Ishikawa (cell line): ENCODE measurements around the gene DDI1.

Experiments
- CEBPB ChIP-seq: IDR thresholded peaks from 2 replicates; pipeline ENCODE4 v1.6.1; 2012
- CREB1 ChIP-seq: IDR thresholded peaks from 2 replicates; pipeline ENCODE4 v1.6.1; 2012; ENCODE audit warnings: low read depth
- EGR1 ChIP-seq: IDR thresholded peaks from 2 replicates; pipeline ENCODE4 v1.6.1; 2012
- EP300 ChIP-seq: IDR thresholded peaks from 2 replicates; pipeline ENCODE4 v1.6.1; 2012; ENCODE audit warnings: borderline replicate concordance
- FOXM1 ChIP-seq: IDR thresholded peaks from 2 replicates; pipeline ENCODE4 v1.6.1; 2012; ENCODE audit warnings: low read depth, borderline replicate concordance
- MAX ChIP-seq: IDR thresholded peaks from 2 replicates; pipeline ENCODE4 v1.6.1; 2012
- NFIC ChIP-seq: IDR thresholded peaks from 2 replicates; pipeline ENCODE4 v1.6.1; 2012
- RAD21 ChIP-seq: IDR thresholded peaks from 2 replicates; pipeline ENCODE4 v1.6.1; 2012; ENCODE audit warnings: low read depth
- REST ChIP-seq: IDR thresholded peaks from 2 replicates; pipeline ENCODE4 v1.6.1; 2012; ENCODE audit warnings: low read depth, mild to moderate bottlenecking
- TAF1 ChIP-seq: IDR thresholded peaks from 2 replicates; pipeline ENCODE4 v1.6.1; 2012; ENCODE audit warnings: low read depth, mild to moderate bottlenecking
- TCF12 ChIP-seq: IDR thresholded peaks from 2 replicates; pipeline ENCODE4 v1.6.1; 2012; ENCODE audit warnings: low read depth
- TEAD4 ChIP-seq: IDR thresholded peaks from 2 replicates; pipeline ENCODE4 v1.6.1; 2012
- USF1 ChIP-seq: IDR thresholded peaks from 2 replicates; pipeline ENCODE4 v1.6.1; 2012
- YY1 ChIP-seq: IDR thresholded peaks from 2 replicates; pipeline ENCODE4 v1.6.1; 2012; ENCODE audit warnings: low read depth
- ZBTB7A ChIP-seq: IDR thresholded peaks from 2 replicates; pipeline ENCODE4 v1.6.1; 2012; ENCODE audit warnings: low read depth

DDI1 gene

GRCh38 chr11:103994094-103994493 lies 42.3 kb upstream of the DDI1 start:
- TF ChIP-seq RAD21 (no peak), TCF12 (no peak), MAX (no peak), USF1 (no peak), TAF1 (no peak), REST (no peak), ZBTB7A (no peak), NFIC (no peak), FOXM1 (no peak), EP300 (no peak), CREB1 (no peak), YY1 (no peak), CEBPB (no peak), EGR1 (no peak), TEAD4 (no peak)

GRCh38 chr11:103994518-103994917 lies 41.9 kb upstream of the DDI1 start:
- no peak for TF ChIP-seq NFIC
- TF ChIP-seq USF1: no peak
- TF ChIP-seq TCF12: no peak
- no peak for TF ChIP-seq EGR1

GRCh38 chr11:103995896-103996295 lies 40.5 kb upstream of the DDI1 start:
- TF ChIP-seq YY1 (no peak), MAX (no peak), RAD21 (no peak), USF1 (no peak), TAF1 (no peak)

GRCh38 chr11:103997082-103997481 lies 39.4 kb upstream of the DDI1 start:
- TF ChIP-seq FOXM1: no peak
- TF ChIP-seq TCF12: no peak
- TF ChIP-seq ZBTB7A: no peak
- TF ChIP-seq TEAD4: no peak
- no peak for TF ChIP-seq CEBPB
- TF ChIP-seq REST: no peak
- TF ChIP-seq EGR1: no peak
- TF ChIP-seq CREB1: no peak
- no peak for TF ChIP-seq RAD21
- no peak for TF ChIP-seq YY1
- TF ChIP-seq EP300: no peak

GRCh38 chr11:103998826-103999508 lies 37.5 kb upstream of the DDI1 start:
- TF ChIP-seq RAD21 (no peak), MAX (no peak), TCF12 (no peak), REST (no peak), EGR1 (no peak), TAF1 (no peak), EP300 (no peak), USF1 (no peak), CREB1 (no peak), NFIC (no peak), ZBTB7A (no peak)
